NCI-H510A treated with DMSO at 0.1 percent for 48 hours (cell line): ENCODE results near the gene ABCC1.
"Not testable (repeated sequence)": the region's sequence is repeated elsewhere in the genome, so short reads cannot be mapped to it uniquely, and the experiment has no call there.

Source experiments
- DNase-seq: peaks from one replicate; lab custom pipeline; 2025; lab: John Stamatoyannopoulos, UW

Gene ABCC1

GRCh38 chr16:16083421-16084156 is 134.2 kb downstream of the ABCC1 start:
- DNase-seq = no peak

DNA sequence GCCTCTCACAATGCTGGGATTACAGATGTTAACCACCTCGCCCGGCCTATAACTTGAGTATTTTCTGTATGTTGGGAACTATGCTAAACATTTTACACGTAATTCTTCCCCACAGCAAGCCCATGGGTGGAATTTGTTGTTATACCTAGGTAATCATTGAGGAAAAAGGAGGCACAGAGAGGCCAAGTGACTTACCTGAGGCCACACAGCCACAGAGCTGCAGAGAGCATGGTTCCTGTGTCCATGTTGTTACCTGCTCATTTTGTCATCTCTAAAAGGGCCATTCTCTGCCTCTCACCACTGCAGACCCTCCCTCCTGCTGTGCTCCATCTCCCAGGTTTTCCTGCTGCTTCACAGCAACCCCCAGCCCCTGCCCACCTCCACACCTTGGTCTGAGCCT is 135.5 kb downstream of the ABCC1 start:
- no peak for DNase-seq

- DNase-seq = no peak
Observed at GRCh38 chr16:16086653-16087446, 137.4 kb downstream of the ABCC1 start.

DNA sequence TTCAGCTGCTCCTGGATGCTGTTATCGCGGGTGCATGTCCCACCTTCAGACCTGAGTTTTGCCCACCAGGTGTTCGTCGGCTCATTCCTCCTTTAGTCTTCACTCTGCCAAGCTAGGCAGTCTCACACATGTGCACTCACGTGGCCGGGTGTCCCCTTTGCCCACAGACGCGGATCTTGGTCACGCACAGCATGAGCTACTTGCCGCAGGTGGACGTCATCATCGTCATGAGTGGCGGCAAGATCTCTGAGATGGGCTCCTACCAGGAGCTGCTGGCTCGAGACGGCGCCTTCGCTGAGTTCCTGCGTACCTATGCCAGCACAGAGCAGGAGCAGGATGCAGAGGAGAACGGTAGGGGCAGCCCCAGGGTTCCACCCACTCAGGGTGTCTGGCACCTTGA is 140.8 kb downstream of the ABCC1 start:
- no peak for DNase-seq

- DNase-seq = peak; percentile 87
Observed at GRCh38 chr16:16092925-16093627, 143.7 kb downstream of the ABCC1 start.

- no peak for DNase-seq
Observed at GRCh38 chr16:16093628-16094332, 144.4 kb downstream of the ABCC1 start.

- DNase-seq = no peak
Observed at GRCh38 chr16:16095646-16096045, 146.2 kb downstream of the ABCC1 start.

GRCh38 chr16:16096121-16096857 is 146.9 kb downstream of the ABCC1 start:
- peak; percentile 71 for DNase-seq

- peak; percentile 63 for DNase-seq
Observed at GRCh38 chr16:16096858-16097213, 147.4 kb downstream of the ABCC1 start.

DNA sequence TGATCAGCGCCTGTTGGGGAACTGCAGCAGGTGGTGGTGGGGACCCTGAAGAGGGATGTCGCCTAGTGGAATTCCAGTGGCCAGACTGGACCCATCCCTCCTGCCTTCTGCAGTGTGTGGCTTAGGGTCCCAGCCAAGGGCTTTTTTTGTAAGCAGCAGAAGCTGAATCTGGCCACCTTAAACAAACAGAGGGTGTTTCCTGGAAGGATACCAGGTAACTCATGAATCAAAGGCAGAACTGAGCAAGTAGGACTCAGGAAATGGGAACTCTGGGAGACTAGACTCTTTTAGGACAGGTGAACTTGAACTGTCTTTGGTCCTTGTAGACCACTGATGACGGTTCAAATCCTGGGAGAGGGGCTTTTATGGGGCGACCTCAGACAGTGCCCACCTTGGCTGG is 149.9 kb downstream of the ABCC1 start:
- peak; percentile 34 for DNase-seq

DNA sequence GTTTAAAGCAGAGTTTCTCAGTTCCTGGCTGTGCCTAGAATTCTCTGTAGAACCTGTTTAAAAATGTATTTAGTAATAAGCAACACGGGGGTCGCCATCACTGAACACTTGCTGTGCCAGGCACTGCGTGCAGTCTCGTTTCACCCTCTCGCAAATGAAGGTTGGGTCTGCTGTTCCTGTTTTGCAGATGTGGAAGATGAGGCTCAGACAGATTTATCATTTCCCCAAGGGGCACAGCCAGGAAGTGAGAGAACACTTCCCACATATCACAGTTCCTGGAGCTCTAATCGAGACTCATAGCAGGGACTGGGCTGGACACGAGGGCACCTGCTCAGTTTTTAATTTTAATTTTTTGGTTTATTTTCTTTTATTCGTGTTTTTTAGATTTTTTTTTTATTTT is 151.2 kb downstream of the ABCC1 start:
- DNase-seq = no peak

- peak; percentile 58 for DNase-seq
Observed at GRCh38 chr16:16101585-16101984, 152.2 kb downstream of the ABCC1 start.

DNA sequence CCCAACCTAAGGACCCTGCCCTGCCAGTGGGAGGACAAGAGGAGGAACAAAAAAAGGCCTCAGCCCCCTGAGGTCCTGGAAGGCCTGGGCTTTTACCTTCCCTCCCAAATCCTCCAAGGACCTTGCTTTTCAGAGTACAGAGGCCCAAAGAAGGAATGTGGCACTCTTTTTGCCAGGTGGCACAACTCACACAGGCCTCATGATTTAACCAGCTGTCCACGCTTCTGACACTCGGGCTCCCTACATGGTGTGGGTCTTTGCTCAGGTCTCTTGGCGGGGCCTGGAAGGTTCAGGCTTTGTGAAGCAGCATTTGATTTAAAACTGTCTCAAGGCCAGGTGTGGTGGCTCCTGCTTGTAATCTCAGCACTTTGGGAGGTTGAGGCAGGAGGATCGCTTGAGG is 153.3 kb downstream of the ABCC1 start:
- no peak for DNase-seq

- not testable (repeated sequence) for DNase-seq
Observed at GRCh38 chr16:16104132-16104803, 154.9 kb downstream of the ABCC1 start.

DNA sequence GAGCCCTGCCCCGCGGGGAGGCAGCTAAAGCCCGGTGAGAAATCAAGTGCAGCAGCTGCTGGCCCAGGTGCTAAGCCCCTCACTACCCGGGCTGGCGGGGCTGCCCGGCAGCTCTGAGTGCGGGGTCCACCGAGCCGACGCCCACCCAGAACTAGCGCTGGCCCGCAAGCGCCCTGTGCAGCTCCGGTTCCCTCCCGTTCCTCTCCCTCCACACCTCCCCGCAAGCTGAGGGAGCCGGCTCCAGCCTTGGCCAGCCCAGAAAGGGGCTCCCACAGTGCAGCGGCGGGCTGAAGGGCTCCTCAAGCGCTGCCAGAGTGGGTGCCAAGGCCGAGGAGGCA is 155.4 kb downstream of the ABCC1 start:
- DNase-seq = not testable (repeated sequence)

- DNase-seq = no peak
Observed at GRCh38 chr16:16105646-16106045, 156.2 kb downstream of the ABCC1 start.

DNA sequence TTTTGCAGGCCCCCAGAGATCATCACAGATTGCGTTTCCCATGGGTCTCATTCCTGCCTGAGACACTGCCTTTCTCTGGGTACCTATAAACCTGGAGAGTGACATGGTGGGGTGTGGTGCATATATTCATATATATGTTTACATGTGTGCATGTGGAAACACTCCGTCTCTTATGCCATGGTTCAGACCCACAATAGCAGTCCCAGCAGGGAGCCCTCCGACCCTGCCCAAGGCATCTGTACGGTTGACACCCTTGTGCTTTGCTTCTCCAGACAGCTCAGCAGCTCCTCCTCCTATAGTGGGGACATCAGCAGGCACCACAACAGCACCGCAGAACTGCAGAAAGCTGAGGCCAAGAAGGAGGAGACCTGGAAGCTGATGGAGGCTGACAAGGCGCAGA is 157.1 kb downstream of the ABCC1 start:
- DNase-seq = no peak

GRCh38 chr16:16107839-16108238 is 158.4 kb downstream of the ABCC1 start:
- DNase-seq = no peak

DNA sequence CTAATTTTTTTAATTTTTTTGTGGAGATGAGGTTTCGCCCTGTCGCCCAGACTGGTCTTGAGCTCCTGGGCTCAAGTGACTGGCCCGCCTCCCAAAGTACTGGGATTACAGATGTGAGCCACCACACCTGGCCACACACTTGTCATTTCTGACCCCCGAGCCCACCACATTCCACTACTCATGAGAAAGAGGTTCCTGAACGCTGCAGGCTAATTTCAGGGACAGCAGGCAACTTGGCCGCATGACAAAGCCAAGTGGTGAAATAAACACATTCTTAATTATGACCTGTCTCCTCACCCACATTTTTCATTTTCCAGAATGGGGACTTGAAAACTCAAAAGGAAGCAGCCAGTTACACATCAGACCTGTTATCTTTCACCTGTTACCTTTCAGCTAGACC is 159.3 kb downstream of the ABCC1 start:
- no peak for DNase-seq

DNA sequence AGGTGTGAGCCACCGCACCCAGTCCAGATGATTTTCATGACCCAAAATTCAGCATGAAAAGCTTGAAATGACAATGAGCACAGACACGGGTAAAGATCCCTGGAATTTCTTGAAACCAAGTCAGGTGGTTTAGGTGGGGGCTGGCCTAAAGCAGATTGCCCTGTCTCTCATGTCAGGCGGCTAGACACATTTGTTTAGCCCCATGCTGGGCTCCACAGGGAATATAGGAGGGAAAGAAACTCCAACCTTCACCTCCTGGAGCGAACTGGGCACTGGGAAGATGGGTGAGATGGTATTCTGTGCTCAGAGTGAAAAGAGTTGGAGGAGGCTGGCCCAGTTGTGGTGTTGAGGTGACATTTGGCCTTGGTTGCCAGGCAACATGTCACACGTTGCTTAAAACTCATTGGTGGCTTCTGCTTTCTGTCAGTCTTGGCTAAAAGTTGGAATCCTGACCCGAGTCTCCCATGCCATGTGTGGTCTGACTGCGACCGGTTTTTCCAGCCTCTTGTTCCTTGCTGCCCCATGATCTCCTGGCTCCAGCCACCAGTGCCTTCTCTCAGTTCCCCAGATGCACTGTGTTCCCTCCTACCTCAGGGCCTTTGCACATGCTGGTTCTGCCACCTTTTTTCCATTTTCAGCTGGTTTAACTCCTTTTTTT is 160.2 kb downstream of the ABCC1 start:
- no peak for DNase-seq

DNA sequence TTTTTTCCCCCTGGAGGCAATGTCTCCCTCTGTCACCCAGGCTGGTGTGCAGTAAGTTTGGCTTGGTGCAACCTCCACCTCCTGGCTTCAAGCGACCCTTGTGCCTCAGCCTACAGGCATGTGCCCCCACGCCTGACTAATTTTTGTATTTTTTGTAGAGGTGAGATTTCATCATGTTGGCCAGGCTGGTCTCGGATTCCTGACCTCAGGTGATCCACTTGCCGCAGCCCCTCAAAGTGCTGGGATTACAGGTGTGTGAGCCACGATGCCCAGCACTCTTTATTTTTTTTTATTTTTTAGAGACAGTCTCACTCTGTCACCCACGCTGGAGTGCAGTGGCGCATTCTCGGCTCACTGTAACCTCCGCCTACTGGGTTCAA is 160.7 kb downstream of the ABCC1 start:
- DNase-seq = no peak
